Neural crest cell (in vitro differentiated cells): ENCODE data around the gene FOXP4. TPM values are rescaled to one million over a fixed set of nuclear protein-coding genes. Genes with fewer than 3 reads are reported as not detected.
"Not testable (repeated sequence)": the region's sequence is repeated elsewhere in the genome, so short reads cannot be mapped to it uniquely, and the experiment has no call there.

ENCODE experiments used
- DNase-seq: peaks from one replicate; pipeline ENCODE4 v3.0.0; 2021; ENCODE audit warnings: low read depth, mixed read lengths, low spot score
- H3K27ac Mint-ChIP-seq: one replicate; pipeline ENCODE4 v1.8.0; 2021; ENCODE audit warnings: mild to moderate bottlenecking, mixed read lengths; ENCODE audit not compliant: unreplicated experiment
- H3K27me3 Mint-ChIP-seq: 2 replicates; pipeline ENCODE4 v1.8.0; 2021; ENCODE audit warnings: low read depth, mild to moderate bottlenecking, mixed read lengths
- H3K36me3 Mint-ChIP-seq: 2 replicates; pipeline ENCODE4 v1.8.0; 2021; ENCODE audit warnings: low read depth, mild to moderate bottlenecking, mixed read lengths
- H3K4me1 Mint-ChIP-seq: 2 replicates; pipeline ENCODE4 v1.8.0; 2021; ENCODE audit warnings: mixed read lengths
- H3K4me3 Mint-ChIP-seq: one replicate; pipeline ENCODE4 v1.8.0; 2021; ENCODE audit warnings: mild to moderate bottlenecking, mixed read lengths
- H3K9me3 Mint-ChIP-seq: 2 replicates; pipeline ENCODE4 v1.8.0; 2021; ENCODE audit warnings: mixed read lengths
- CTCF ChIP-seq: fragments of 200-600 bp; sonication (generic); conservative IDR thresholded peaks from 2 replicates; pipeline ENCODE4 v1.5.0; 2021; ENCODE audit warnings: antibody characterized with exemption, mild to moderate bottlenecking
- total RNA-seq: library from RNA; stranded (reverse); gene quantifications from 2 replicates; pipeline ENCODE4 v1.2.1, GENCODE V29; 2021

Gene FOXP4
- total RNA-seq, 1 donor from 2014 or later = 57.9 TPM

- no peak for TF ChIP-seq CTCF
- H3K27ac Mint-ChIP-seq = no peak overlapping the region
- no peak overlapping the region for H3K4me3 Mint-ChIP-seq
- peaks cover 12% of the 10 kb centered on the region for H3K9me3 Mint-ChIP-seq
- no peak for DNase-seq
- H3K4me1 Mint-ChIP-seq = peaks cover 8% of the 10 kb centered on the region
- H3K36me3 Mint-ChIP-seq = peaks cover 11% of the 10 kb centered on the region
- H3K27me3 Mint-ChIP-seq = peaks cover 2% of the 10 kb centered on the region
Measured at GRCh38 chr6:41615311-41615710, 69.1 kb downstream of the FOXP4 start.

GRCh38 chr6:41618598-41618997 lies 72.4 kb downstream of the FOXP4 start:
- no peak for DNase-seq

DNA sequence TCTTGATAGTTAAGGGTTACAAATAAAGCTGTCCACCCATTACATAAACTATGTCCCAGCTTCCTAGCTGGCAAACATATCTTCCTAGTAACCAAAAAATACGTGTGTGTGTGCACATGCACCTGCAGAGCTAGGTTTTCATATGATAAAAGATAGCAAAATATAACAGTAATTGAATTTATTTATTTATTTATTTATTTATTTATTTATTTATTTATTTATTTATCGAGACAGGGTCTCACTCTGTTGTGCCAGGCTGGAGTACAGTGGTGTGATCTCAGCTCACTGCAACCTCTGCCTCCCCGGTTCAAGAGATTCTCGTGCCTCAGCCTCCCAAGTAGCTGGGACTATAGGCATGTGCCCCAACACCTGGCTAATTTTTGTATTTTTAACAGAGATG lies 73.0 kb downstream of the FOXP4 start:
- peaks cover 23% of the 10 kb centered on the region for H3K4me1 Mint-ChIP-seq
- H3K9me3 Mint-ChIP-seq, H3K36me3 Mint-ChIP-seq, H3K27ac Mint-ChIP-seq, DNase-seq, H3K4me3 Mint-ChIP-seq, H3K27me3 Mint-ChIP-seq: not testable (repeated sequence)

More at GRCh38 chr6:41618598-41618997, 72.4 kb downstream of the FOXP4 start:
- no peak overlapping the region for H3K27ac Mint-ChIP-seq
- H3K4me3 Mint-ChIP-seq = no peak overlapping the region
- peaks cover 5% of the 10 kb centered on the region for H3K9me3 Mint-ChIP-seq
- peaks cover 26% of the 10 kb centered on the region for H3K4me1 Mint-ChIP-seq
- H3K36me3 Mint-ChIP-seq = peaks cover 7% of the 10 kb centered on the region
- peaks cover 2% of the 10 kb centered on the region for H3K27me3 Mint-ChIP-seq
- TF ChIP-seq CTCF = no peak

GRCh38 chr6:41621367-41621766 lies 75.2 kb downstream of the FOXP4 start:
- H3K4me1 Mint-ChIP-seq = peaks cover 33% of the 10 kb centered on the region

GRCh38 chr6:41621802-41622201 lies 75.6 kb downstream of the FOXP4 start:
- no peak for TF ChIP-seq CTCF
- no peaks in the 10 kb centered on the region for H3K36me3 Mint-ChIP-seq
- H3K27ac Mint-ChIP-seq = no peak overlapping the region
- H3K9me3 Mint-ChIP-seq = no peaks in the 10 kb centered on the region
- H3K4me3 Mint-ChIP-seq = no peak overlapping the region
- H3K4me1 Mint-ChIP-seq = peaks cover 33% of the 10 kb centered on the region
- DNase-seq = no peak
- H3K27me3 Mint-ChIP-seq = no peaks in the 10 kb centered on the region

More at GRCh38 chr6:41621367-41621766, 75.2 kb downstream of the FOXP4 start:
- no peak for TF ChIP-seq CTCF
- Mint-ChIP-seq H3K9me3 (no peaks in the 10 kb centered on the region), H3K36me3 (no peaks in the 10 kb centered on the region), H3K4me3 (no peak overlapping the region), H3K27me3 (no peaks in the 10 kb centered on the region), H3K27ac (no peak overlapping the region)
- no peak for DNase-seq

DNA sequence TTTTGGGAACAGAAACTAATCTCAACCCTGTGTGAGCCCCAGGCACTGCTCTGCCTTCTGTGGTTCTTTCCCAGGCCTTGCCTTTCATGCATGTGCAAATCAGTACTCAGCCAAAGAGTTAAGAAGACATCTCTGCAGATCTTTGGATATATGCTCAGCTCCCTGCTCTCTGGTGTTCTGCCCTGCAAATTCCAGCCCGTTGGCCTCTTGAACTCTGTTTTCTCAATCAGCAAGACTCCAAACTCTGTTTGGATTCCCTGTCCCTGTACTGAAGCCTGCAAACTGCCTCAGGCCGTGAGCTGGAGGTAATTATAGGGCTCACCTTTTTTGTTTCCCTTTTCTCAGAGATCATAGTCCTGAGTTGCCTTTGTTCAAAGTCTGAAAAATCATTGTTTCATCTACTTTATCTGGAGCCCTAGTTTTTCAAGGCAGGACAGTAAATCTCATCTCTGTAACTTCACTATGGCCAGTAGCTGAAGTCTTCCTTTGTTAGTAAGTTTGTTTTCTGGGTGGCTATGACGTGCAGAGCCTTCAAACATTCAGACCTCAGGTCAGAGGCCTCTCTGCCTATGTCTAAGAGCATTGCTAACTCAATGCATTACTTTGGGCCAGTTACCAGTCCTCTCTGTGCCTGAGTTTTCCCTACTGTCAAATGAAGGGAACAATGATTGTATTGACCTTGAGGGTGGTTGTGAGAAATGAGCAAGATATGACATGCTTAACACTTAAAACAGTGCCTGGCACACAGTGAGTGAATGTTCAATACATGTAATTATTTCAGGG lies 76.2 kb downstream of the FOXP4 start:
- no peaks in the 10 kb centered on the region for H3K27me3 Mint-ChIP-seq
- peaks cover 33% of the 10 kb centered on the region for H3K4me1 Mint-ChIP-seq
- peak overlapping the region; percentile 71 for H3K27ac Mint-ChIP-seq
- H3K36me3 Mint-ChIP-seq = no peaks in the 10 kb centered on the region
- DNase-seq = no peak
- no peaks in the 10 kb centered on the region for H3K9me3 Mint-ChIP-seq
- no peak overlapping the region for H3K4me3 Mint-ChIP-seq
- TF ChIP-seq CTCF = no peak
